Glutamatergic neuron (in vitro differentiated cells): ENCODE results near the gene PSTK. TPM values are rescaled to one million over a fixed set of nuclear protein-coding genes. Genes with fewer than 3 reads are reported as not detected.

Experiments
- DNase-seq: peaks from one replicate; pipeline ENCODE4 v3.0.0; 2022
- H3K27ac Mint-ChIP-seq: one replicate; pipeline ENCODE4 v1.8.0; 2020; ENCODE audit warnings: mild to moderate bottlenecking, mixed read lengths, inconsistent platforms; ENCODE audit not compliant: unreplicated experiment
- H3K27me3 Mint-ChIP-seq: one replicate; pipeline ENCODE4 v1.8.0; 2020; ENCODE audit warnings: mild to moderate bottlenecking, moderate library complexity, mixed read lengths, inconsistent platforms; ENCODE audit not compliant: unreplicated experiment
- H3K36me3 Mint-ChIP-seq: one replicate; pipeline ENCODE4 v1.8.0; 2020; ENCODE audit warnings: mild to moderate bottlenecking, mixed read lengths, inconsistent platforms; ENCODE audit not compliant: unreplicated experiment
- H3K4me1 Mint-ChIP-seq: one replicate; pipeline ENCODE4 v1.8.0; 2020; ENCODE audit warnings: mild to moderate bottlenecking, low read depth, mixed read lengths, inconsistent platforms; ENCODE audit not compliant: unreplicated experiment
- H3K4me3 Mint-ChIP-seq: one replicate; pipeline ENCODE4 v1.8.0; 2020; ENCODE audit warnings: mild to moderate bottlenecking, mixed read lengths, inconsistent platforms; ENCODE audit not compliant: unreplicated experiment
- H3K9me3 Mint-ChIP-seq: one replicate; pipeline ENCODE4 v1.8.0; 2020; ENCODE audit warnings: mild to moderate bottlenecking, moderate library complexity, mixed read lengths, inconsistent platforms; ENCODE audit not compliant: unreplicated experiment
- total RNA-seq: library from RNA; stranded (reverse); fragmentation: NEBNext Ultra II Directional; extraction: Animal tissue kit (Norgen Biotek cat#: 25700); gene quantifications from one replicate; pipeline ENCODE4 v1.2.1, GENCODE V29; 2021; ENCODE audit not compliant: unreplicated experiment
- TF ChIP-seq, protein P1 (sequence below): fragments of 200-600 bp; sonication (generic); IDR thresholded peaks from one replicate; pipeline ENCODE4 v1.5.0; 2021; ENCODE audit not compliant: partially characterized antibody, unreplicated experiment

PSTK gene
- total RNA-seq, 1 donor from 2014 or later: 3.8 TPM

DNA sequence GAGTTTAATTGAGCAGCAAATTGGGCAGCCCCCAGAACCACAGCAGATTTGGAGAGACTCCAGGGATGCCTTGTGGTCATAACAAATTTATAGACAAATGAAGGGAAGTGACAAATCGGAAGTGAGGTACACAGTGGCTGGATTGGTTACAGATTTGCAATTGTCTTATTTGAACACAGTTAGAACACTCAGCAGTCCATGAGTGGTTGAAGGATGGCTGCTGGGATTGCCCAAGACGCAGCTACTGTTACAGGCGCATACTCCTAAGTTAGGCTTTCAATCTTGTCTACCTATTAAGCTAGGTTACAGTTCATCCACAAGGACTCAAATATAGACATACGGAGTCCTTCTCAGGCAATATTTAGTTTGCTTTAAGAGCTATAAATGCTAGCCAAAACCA lies 36.0 kb downstream of the PSTK start:
- Mint-ChIP-seq H3K9me3 (no peaks in the 10 kb centered on the region), H3K27me3 (peaks cover 2% of the 10 kb centered on the region), H3K36me3 (peaks cover 12% of the 10 kb centered on the region), H3K27ac (no peak overlapping the region), H3K4me1 (no peaks in the 10 kb centered on the region), H3K4me3 (no peak overlapping the region)
- TF ChIP-seq, protein P1, sequence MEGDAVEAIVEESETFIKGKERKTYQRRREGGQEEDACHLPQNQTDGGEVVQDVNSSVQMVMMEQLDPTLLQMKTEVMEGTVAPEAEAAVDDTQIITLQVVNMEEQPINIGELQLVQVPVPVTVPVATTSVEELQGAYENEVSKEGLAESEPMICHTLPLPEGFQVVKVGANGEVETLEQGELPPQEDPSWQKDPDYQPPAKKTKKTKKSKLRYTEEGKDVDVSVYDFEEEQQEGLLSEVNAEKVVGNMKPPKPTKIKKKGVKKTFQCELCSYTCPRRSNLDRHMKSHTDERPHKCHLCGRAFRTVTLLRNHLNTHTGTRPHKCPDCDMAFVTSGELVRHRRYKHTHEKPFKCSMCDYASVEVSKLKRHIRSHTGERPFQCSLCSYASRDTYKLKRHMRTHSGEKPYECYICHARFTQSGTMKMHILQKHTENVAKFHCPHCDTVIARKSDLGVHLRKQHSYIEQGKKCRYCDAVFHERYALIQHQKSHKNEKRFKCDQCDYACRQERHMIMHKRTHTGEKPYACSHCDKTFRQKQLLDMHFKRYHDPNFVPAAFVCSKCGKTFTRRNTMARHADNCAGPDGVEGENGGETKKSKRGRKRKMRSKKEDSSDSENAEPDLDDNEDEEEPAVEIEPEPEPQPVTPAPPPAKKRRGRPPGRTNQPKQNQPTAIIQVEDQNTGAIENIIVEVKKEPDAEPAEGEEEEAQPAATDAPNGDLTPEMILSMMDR: no peak
- no peak for DNase-seq

DNA sequence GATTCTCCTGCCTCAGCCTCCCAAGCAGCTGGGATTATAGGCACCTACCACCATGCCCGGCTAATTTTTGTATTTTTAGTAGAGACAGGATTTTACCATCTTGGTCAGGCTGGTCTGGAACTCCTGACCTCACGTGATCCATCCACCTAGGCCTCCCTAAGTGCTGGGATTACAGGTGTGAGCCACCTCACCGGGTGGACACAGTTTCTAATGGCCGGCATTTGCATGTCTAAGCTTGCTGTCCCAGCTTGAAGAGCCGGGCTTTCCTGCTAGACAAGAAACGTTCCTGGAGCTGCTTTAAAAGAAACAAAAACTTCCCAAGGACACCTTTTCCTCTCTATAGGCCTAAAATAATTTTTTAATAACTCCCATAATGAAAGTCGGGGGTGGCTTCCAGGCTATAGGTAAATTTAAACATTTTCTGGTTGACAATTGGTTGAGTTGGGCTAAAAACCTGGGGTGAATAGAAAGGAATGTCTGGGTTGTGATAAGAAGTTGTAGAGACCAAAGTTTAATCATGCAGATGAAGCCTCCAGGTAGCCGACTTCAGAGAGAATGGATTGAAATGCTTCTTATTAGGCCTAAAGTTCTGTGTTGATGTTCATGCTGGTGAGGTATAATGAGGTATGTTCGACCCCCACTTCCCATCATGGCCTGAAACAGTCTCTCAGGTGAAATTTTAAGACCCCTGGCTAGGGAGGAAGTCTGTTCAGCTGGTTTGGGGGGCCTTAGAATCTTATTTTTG lies 37.4 kb downstream of the PSTK start:
- Mint-ChIP-seq H3K4me3 (no peak overlapping the region), H3K9me3 (no peaks in the 10 kb centered on the region), H3K27ac (no peak overlapping the region), H3K4me1 (no peaks in the 10 kb centered on the region), H3K36me3 (peaks cover 5% of the 10 kb centered on the region), H3K27me3 (peaks cover 2% of the 10 kb centered on the region)
- DNase-seq: no peak
- TF ChIP-seq, protein P1: no peak

DNA sequence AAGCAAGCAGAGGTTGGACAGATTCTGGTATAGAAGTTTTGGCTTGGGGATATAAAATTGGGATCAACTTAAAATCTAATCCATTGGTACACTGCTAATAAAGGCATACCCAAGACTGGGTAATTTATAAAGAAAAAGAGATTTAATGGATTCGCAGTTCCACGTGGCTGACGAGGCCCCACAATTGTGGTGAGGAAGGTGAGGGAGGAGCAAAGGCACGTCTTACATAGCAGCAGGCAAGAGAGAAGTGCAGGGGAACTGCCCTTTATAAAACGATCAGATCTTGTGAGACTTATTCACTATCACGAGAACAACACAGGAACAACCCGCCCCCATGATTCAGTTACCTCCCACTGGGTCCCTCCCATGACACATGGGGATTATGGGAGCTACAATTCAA lies 38.3 kb downstream of the PSTK start:
- Mint-ChIP-seq H3K4me3 (no peak overlapping the region), H3K36me3 (peaks cover 5% of the 10 kb centered on the region), H3K27ac (no peak overlapping the region), H3K9me3 (no peaks in the 10 kb centered on the region), H3K27me3 (peaks cover 2% of the 10 kb centered on the region), H3K4me1 (no peaks in the 10 kb centered on the region)
- no peak for DNase-seq
- TF ChIP-seq, protein P1: no peak

DNA sequence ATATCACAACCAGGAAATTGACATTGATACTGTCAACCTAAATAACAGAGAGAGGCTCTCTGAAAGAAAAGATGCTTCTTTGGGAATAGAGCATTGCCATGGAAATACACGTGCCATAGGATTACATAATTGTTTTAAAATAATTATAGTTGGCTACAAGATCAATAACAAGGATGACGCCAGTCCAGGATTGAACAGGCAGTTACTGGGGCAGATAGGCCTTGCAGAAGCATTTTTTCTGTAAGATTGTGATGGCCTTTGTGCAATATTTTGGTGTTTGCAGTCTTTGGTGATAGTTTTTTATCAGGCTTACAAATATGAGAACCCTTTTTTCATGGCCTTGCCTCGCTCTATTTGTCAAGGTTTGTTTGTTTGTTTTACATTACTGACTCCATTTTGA lies 39.1 kb downstream of the PSTK start:
- Mint-ChIP-seq H3K27me3 (peaks cover 2% of the 10 kb centered on the region), H3K4me3 (no peak overlapping the region), H3K27ac (no peak overlapping the region), H3K4me1 (no peaks in the 10 kb centered on the region), H3K9me3 (no peaks in the 10 kb centered on the region), H3K36me3 (peaks cover under 1% of the 10 kb centered on the region)
- DNase-seq: no peak
- TF ChIP-seq, protein P1: no peak

DNA sequence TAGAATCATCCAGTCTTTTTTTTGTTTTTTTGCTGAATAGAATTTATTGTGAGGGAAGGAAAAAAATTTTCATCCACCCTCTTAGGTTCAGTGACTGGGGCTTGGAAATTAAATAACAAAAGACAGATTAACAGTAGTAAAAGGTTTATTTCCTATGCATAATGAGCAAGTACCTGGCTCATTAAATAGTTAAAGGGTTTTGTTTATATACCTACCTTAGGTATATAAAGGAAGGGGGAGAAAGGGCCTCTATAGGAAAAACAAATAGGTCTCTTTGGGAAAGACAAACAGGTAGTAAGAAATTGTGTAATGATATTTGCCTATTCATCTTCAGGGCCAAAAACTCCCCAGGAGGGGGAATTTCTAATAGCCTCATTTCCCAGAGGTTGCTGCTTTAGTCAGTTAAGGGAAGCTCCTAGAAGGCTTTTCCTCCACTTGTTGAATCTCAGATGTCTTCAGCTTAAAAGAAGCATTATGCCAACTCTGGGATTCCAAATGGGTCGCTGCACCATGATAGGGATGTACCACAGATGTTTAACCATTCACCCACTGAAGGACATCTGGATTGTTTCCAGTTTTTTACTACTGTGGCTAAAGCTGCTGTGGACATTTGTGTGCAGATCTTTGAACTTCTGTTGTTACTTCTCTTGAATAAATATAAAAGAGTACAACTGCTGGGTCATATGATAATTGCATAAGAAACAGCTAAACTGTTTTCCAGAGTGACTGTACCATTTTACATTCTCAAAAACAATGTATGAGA lies 39.9 kb downstream of the PSTK start:
- Mint-ChIP-seq H3K4me3 (no peak overlapping the region), H3K36me3 (no peaks in the 10 kb centered on the region), H3K4me1 (no peaks in the 10 kb centered on the region), H3K27me3 (peaks cover 1% of the 10 kb centered on the region), H3K27ac (no peak overlapping the region), H3K9me3 (no peaks in the 10 kb centered on the region)
- DNase-seq: no peak
- TF ChIP-seq, protein P1: no peak
